NB4 (cell line): Measurements from ENCODE around the gene NFASC.

Source experiments
- CTCF ChIP-seq: IDR thresholded peaks from one replicate; pipeline ENCODE4 v1.5.1; 2012; ENCODE audit warnings: low read depth, low read length
- MAX ChIP-seq: IDR thresholded peaks from 2 replicates; pipeline ENCODE4 v1.6.1; 2011; ENCODE audit warnings: low read depth, low read length
- POLR2A ChIP-seq: IDR thresholded peaks from 2 replicates; pipeline ENCODE4 v1.6.1; 2011; ENCODE audit warnings: mild to moderate bottlenecking; ENCODE audit not compliant: insufficient read length; ENCODE audit errors: extremely low read depth

- TF ChIP-seq CTCF (no peak), POLR2A (no peak), MAX (no peak)
Observed at GRCh38 chr1:205008896-205009295, 138.2 kb downstream of the NFASC start.
